H1 (cell line): Measurements from ENCODE around the gene SLC2A4RG. TPM values are rescaled to one million over a fixed set of nuclear protein-coding genes. Genes with fewer than 3 reads are reported as not detected.
"Not testable (repeated sequence)": the region's sequence is repeated elsewhere in the genome, so short reads cannot be mapped to it uniquely, and the experiment has no call there.

Source experiments
- CTCF ChIA-PET: fragments of 300-600 bp; sonication (Branson Sonifier 250); formaldehyde crosslinking; loops from one replicate; lab custom pipeline; 2021; ENCODE audit not compliant: partially characterized antibody; lab: Charles Lee
- POLR2A ChIA-PET: fragments of 300-600 bp; sonication (Branson Sonifier 250); formaldehyde crosslinking; loops from one replicate; lab custom pipeline; 2021; ENCODE audit warnings: inconsistent platforms; ENCODE audit not compliant: partially characterized antibody; lab: Charles Lee
- DNase-seq, 2 experiments: peaks; one replicate each; pipeline versions ENCODE4 v3.0.0 to v3.0.0-alpha.2; 2010 to 2022; ENCODE audit warnings: low spot score in 2 of 2, low read depth in 1 of 2, mixed read lengths in 1 of 2
- FAIRE-seq: peaks from 2 replicates; lab custom pipeline; 2011; peaks lifted over from hg19 to GRCh38; lab: Jason Lieb, UNC
- H2AFZ ChIP-seq: 2 replicates; pipeline ENCODE4 v1.8.1; 2012; ENCODE audit warnings: low read length, inconsistent platforms
- H2AK5ac ChIP-seq: 2 replicates; pipeline ENCODE4 v1.6.1; 2013; ENCODE audit warnings: low read depth, low read length
- H2BK120ac ChIP-seq: replicated peaks from 2 replicates; pipeline ENCODE3; 2013; ENCODE audit warnings: low read depth, low read length, inconsistent platforms
- H2BK12ac ChIP-seq: 2 replicates; pipeline ENCODE4 v1.6.1; 2013; ENCODE audit warnings: low read depth, low read length
- H2BK15ac ChIP-seq: 2 replicates; pipeline ENCODE4 v1.6.1; 2013; ENCODE audit warnings: low read length
- H2BK20ac ChIP-seq: 2 replicates; pipeline ENCODE4 v1.6.1; 2013; ENCODE audit warnings: low read length
- H2BK5ac ChIP-seq: 2 replicates; pipeline ENCODE4 v1.6.1; 2013; ENCODE audit warnings: low read depth, low read length
- H3K14ac ChIP-seq: 2 replicates; pipeline ENCODE4 v1.6.1; 2013; ENCODE audit warnings: inconsistent platforms; ENCODE audit not compliant: insufficient read length
- H3K18ac ChIP-seq: 2 replicates; pipeline ENCODE4 v1.6.1; 2013; ENCODE audit warnings: low read length; ENCODE audit errors: extremely low read depth
- H3K23ac ChIP-seq: 2 replicates; pipeline ENCODE4 v1.6.1; 2013; ENCODE audit warnings: inconsistent platforms; ENCODE audit not compliant: insufficient read length
- H3K23me2 ChIP-seq: 2 replicates; pipeline ENCODE4 v1.6.1; 2013; ENCODE audit warnings: low read depth, low read length
- H3K27ac ChIP-seq: 2 replicates; pipeline ENCODE4 v1.6.1; 2011; ENCODE audit warnings: low read depth, low read length, inconsistent platforms
- H3K27me3 ChIP-seq, 4 experiments: replicated peaks in 1 of 4; 1 replicate in 1 of 4; 2 replicates in 3 of 4; pipeline versions ENCODE4 v1.6.1 to v1.8.1; 2011 to 2013; ENCODE audit warnings: low read length in 3 of 4, mild to moderate bottlenecking in 3 of 4, inconsistent platforms in 2 of 4, mixed read lengths in 2 of 4, moderate library complexity in 1 of 4; ENCODE audit not compliant: control insufficient read depth in 3 of 4, insufficient read depth in 3 of 4; ENCODE audit errors: extremely low read depth in 1 of 4
- H3K36me3 ChIP-seq, 4 experiments: 2 replicates each; pipeline versions ENCODE4 v1.6.1 to v1.8.1; 2011 to 2013; ENCODE audit warnings: mild to moderate bottlenecking in 4 of 4, low read length in 3 of 4, moderate library complexity in 2 of 4, control low read depth in 1 of 4, inconsistent platforms in 1 of 4; ENCODE audit not compliant: insufficient read depth in 4 of 4, control insufficient read depth in 2 of 4
- H3K4ac ChIP-seq: replicated peaks from 2 replicates; pipeline ENCODE3; 2013; ENCODE audit warnings: low read length, low read depth, mixed read lengths, inconsistent platforms; ENCODE audit not compliant: insufficient read length
- H3K4me1 ChIP-seq, 4 experiments: replicated peaks in 1 of 4; 1 replicate in 1 of 4; 2 replicates in 3 of 4; pipeline versions ENCODE4 v1.6.1 to v1.8.1; 2011 to 2013; ENCODE audit warnings: low read length in 3 of 4, inconsistent platforms in 2 of 4, mixed read lengths in 1 of 4; ENCODE audit not compliant: insufficient read depth in 4 of 4, control insufficient read depth in 3 of 4
- H3K4me2 ChIP-seq, 2 experiments: 2 replicates each; pipeline versions ENCODE4 v1.6.1 to v1.8.1; 2011 to 2013; ENCODE audit warnings: low read depth in 2 of 2, low read length in 2 of 2, control low read depth in 1 of 2, inconsistent platforms in 1 of 2, mild to moderate bottlenecking in 1 of 2; ENCODE audit not compliant: insufficient read depth in 1 of 2
- H3K4me3 ChIP-seq, 4 experiments: fragments of 200-600, 300-600 bp in 1 of 4; sonication (generic), shearing (Covaris generic), sonication (Bioruptor Twin) in 1 of 4; 2 replicates each; pipeline versions ENCODE4 v1.5.1 to v1.8.1; 2011 to 2016; ENCODE audit warnings: low read length in 4 of 4, low read depth in 3 of 4, control low read depth in 2 of 4, inconsistent platforms in 2 of 4, mild to moderate bottlenecking in 2 of 4, mixed read lengths in 1 of 4, moderate library complexity in 1 of 4; ENCODE audit not compliant: insufficient read depth in 2 of 4; ENCODE audit errors: extremely low read depth in 1 of 4
- H3K56ac ChIP-seq: replicated peaks from 2 replicates; pipeline ENCODE3; 2013; ENCODE audit warnings: low read depth, mild to moderate bottlenecking, mixed read lengths, low read length, inconsistent platforms; ENCODE audit not compliant: insufficient read length
- H3K79me1 ChIP-seq: 2 replicates; pipeline ENCODE4 v1.6.1; 2013; ENCODE audit warnings: low read depth, low read length, control low read depth
- H3K79me2 ChIP-seq, 2 experiments: 2 replicates each; pipeline versions ENCODE4 v1.6.1 to v1.8.1; 2012 to 2013; ENCODE audit warnings: low read length in 2 of 2, mild to moderate bottlenecking in 2 of 2, inconsistent platforms in 1 of 2; ENCODE audit not compliant: insufficient read depth in 2 of 2, control insufficient read depth in 1 of 2
- H3K9ac ChIP-seq, 4 experiments: replicated peaks in 1 of 4; 1 replicate in 1 of 4; 2 replicates in 3 of 4; pipeline versions ENCODE4 v1.6.1 to v1.8.1; 2011 to 2013; ENCODE audit warnings: low read depth in 3 of 4, low read length in 3 of 4, control low read depth in 2 of 4, mild to moderate bottlenecking in 2 of 4, moderate library complexity in 2 of 4, inconsistent platforms in 1 of 4; ENCODE audit errors: extremely low read depth in 1 of 4
- H3K9me3 ChIP-seq, 2 experiments: 2 replicates each; pipeline versions ENCODE4 v1.6.1 to v1.8.1; 2012 to 2013; ENCODE audit warnings: mild to moderate bottlenecking in 2 of 2, moderate library complexity in 2 of 2, control low read depth in 1 of 2, inconsistent platforms in 1 of 2, low read depth in 1 of 2, low read length in 1 of 2, mixed read lengths in 1 of 2; ENCODE audit not compliant: insufficient read depth in 2 of 2
- H4K20me1 ChIP-seq, 2 experiments: replicated peaks in 1 of 2; 2 replicates each; pipeline versions ENCODE3 to v1.8.1; 2011 to 2013; ENCODE audit warnings: inconsistent platforms in 2 of 2, low read length in 2 of 2, mild to moderate bottlenecking in 1 of 2; ENCODE audit not compliant: insufficient read depth in 2 of 2, control insufficient read depth in 1 of 2
- H4K5ac ChIP-seq: 2 replicates; pipeline ENCODE4 v1.6.1; 2013; ENCODE audit warnings: low read length, low read depth, mixed read lengths, inconsistent platforms; ENCODE audit not compliant: insufficient read length
- H4K8ac ChIP-seq: 2 replicates; pipeline ENCODE4 v1.8.0; 2013; ENCODE audit warnings: mild to moderate bottlenecking, moderate library complexity, low read length, inconsistent platforms; ENCODE audit not compliant: insufficient read depth; ENCODE audit errors: extremely low read depth
- H4K91ac ChIP-seq: replicated peaks from 2 replicates; pipeline ENCODE3; 2013; ENCODE audit warnings: low read length, mixed read lengths, inconsistent platforms; ENCODE audit not compliant: insufficient read length
- EGR1 ChIP-seq: IDR thresholded peaks from 2 replicates; pipeline ENCODE4 v1.6.1; 2011; ENCODE audit warnings: low read depth, low read length, borderline replicate concordance
- WGBS, 2 experiments: shearing (Covaris generic) in 1 of 2; methylation state at CpG; one replicate each; pipeline versions ENCODE4 v1.1.6 to v1.1.7; 2013 to 2015; ENCODE audit warnings: low lambda C conversion rate in 2 of 2, mixed read lengths in 2 of 2, inconsistent platforms in 1 of 2, low coverage in 1 of 2, missing lambda C conversion rate in 1 of 2; ENCODE audit not compliant: insufficient replicate concordance in 2 of 2, insufficient coverage in 1 of 2, insufficient read length in 1 of 2; ENCODE audit errors: extremely low coverage in 1 of 2, missing lambda C conversion rate in 1 of 2; 5-methylcytosine and 5-hydroxymethylcytosine counted together
- polyA plus RNA-seq, 7 experiments: library from polyadenylated mRNA; depleted of rRNA in 3 of 7; stranded (reverse) in 5 of 7; unstranded in 2 of 7; fragments of >200 nt in 5 of 7; fragments of 200-250 nt in 2 of 7; gene quantifications; 1 replicate in 5 of 7; 2 replicates in 1 of 7; 4 replicates in 1 of 7; pipeline versions ENCODE4 v1.2.1 to v1.2.3, GENCODE V29; 2011 to 2013; ENCODE audit warnings: missing spikeins in 2 of 7, mixed read lengths in 2 of 7
- total RNA-seq: library from RNA; stranded (reverse); fragmentation: NEBNext Ultra II Directional; extraction: Animal tissue kit (Norgen Biotek cat#: 25700); gene quantifications from 2 replicates; pipeline ENCODE4 v1.2.1, GENCODE V29; 2021

Gene SLC2A4RG
- total and polyA plus RNA-seq, 2 of the 8 experiments (the other 6 are each of a cell fraction or from before 2014, with no cell fraction given): 15.9 to 29.1 TPM

GRCh38 chr20:63776875-63777274 is 37.3 kb downstream of the SLC2A4RG start:
- not testable (repeated sequence) for H2BK20ac ChIP-seq, H4K8ac ChIP-seq, H4K91ac ChIP-seq, H3K23ac ChIP-seq, DNase-seq, H3K18ac ChIP-seq, H2BK120ac ChIP-seq, H4K5ac ChIP-seq, H3K14ac ChIP-seq, H3K56ac ChIP-seq, H2BK15ac ChIP-seq, H3K9me3 ChIP-seq, H3K4me1 ChIP-seq, H3K36me3 ChIP-seq, H3K27ac ChIP-seq, H3K9ac ChIP-seq, H3K4me3 ChIP-seq, FAIRE-seq, H2BK5ac ChIP-seq, H3K23me2 ChIP-seq, H2AFZ ChIP-seq, H3K4me2 ChIP-seq, H2BK12ac ChIP-seq, H3K27me3 ChIP-seq, H2AK5ac ChIP-seq, H3K4ac ChIP-seq
- POLR2A ChIA-PET: interaction anchor here (1.3 kb wide), 1 partner anchor 10 kb away, joined by 3 read pairs; no protein-coding TSS in a partner anchor
- peak; percentile 77; the same call in 1 of the 2 replicates for TF ChIP-seq EGR1
- Histone ChIP-seq H3K79me2 (peaks cover 4 to 11% of the 10 kb centered on the region in 2 experiments; a peak in 2 of 4 replicates), H4K20me1 (peaks cover 3 to 14% of the 10 kb centered on the region in 2 experiments), H3K79me1 (peaks cover 14% of the 10 kb centered on the region)
- 96% methylated on average over 22 of the region's 23 CpGs; no CpG with 5 or more reads in 1 of the 2 experiments for WGBS, 2 experiments
- CTCF ChIA-PET: interaction anchor here (0.8 to 10.7 kb wide), 8 partner anchors 11 to 123 kb away, joined by 3 to 191 read pairs (median 8); partner anchors contain the start of gene SLC2A4RG
